HG02623 (cell line): Measurements from ENCODE around the gene SLC41A3.
"Not testable (repeated sequence)": the region's sequence is repeated elsewhere in the genome, so short reads cannot be mapped to it uniquely, and the experiment has no call there.

Experiments
- ATAC-seq: cut with Tn5 transposase; IDR thresholded peaks from one replicate; pipeline ENCODE4 v1.9.1; 2021; ENCODE audit warnings: moderate library complexity; ENCODE audit not compliant: unreplicated experiment

Gene SLC41A3

DNA sequence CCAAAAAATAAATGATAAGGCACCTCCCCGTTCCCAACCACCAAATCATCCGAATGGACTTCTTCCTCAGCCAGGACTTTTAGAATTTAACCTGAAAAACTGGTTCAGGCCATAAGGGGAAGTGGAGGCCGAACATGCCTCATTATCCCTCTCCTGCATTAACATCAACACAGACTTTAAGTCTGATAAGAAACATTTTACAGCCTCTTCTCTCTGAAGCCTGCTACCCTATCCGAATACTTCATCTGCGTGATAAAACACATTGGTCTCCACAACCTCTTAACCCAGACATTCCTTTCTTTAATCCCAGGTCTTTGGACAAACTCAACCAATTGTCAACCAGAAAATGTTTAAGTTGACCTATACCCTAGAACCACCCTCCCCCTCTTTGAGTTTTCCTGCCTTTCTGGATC, 850 bp upstream of the SLC41A3 start:
- no peak for ATAC-seq

DNA sequence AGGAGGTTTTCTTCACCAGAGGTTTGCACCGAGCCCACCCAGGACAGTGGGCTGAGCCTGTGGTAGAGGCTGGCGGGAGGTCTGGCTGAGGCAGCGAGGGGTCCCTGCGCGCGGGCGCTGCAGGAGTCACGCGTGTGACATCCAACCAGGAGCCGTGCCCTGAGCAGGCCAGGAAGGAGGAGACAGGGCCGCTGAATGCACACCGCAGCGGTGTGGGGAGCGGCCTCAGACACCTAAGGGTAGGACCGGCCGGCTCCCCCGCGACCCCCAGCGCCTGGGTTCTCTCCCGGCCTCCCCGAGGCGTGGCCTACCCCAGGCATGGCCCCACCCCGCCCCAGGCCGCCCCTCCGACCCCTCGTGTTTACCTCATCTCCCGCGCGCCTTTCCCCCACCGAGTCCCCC, 412 bp downstream of the SLC41A3 start:
- ATAC-seq = peak; percentile 27

DNA sequence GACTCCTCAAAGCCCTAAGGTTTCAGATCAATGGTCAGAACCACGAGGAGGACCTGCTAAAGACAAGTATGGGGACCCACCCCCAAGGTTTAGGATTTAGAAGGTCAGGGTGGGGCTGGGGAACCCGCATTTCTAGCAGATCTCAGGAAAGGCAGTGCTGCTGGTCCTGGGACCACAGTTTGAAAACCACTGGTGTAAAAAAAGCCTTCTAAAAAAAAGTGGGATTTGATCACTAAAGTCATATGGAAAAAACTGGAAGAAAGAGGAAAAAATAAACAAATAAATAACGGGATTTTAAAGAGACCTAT, 832 bp downstream of the SLC41A3 start:
- ATAC-seq = no peak

- ATAC-seq = no peak
These were observed 1.4 kb downstream of the SLC41A3 start for GRCh38 chr3:126082362-126083137.

DNA sequence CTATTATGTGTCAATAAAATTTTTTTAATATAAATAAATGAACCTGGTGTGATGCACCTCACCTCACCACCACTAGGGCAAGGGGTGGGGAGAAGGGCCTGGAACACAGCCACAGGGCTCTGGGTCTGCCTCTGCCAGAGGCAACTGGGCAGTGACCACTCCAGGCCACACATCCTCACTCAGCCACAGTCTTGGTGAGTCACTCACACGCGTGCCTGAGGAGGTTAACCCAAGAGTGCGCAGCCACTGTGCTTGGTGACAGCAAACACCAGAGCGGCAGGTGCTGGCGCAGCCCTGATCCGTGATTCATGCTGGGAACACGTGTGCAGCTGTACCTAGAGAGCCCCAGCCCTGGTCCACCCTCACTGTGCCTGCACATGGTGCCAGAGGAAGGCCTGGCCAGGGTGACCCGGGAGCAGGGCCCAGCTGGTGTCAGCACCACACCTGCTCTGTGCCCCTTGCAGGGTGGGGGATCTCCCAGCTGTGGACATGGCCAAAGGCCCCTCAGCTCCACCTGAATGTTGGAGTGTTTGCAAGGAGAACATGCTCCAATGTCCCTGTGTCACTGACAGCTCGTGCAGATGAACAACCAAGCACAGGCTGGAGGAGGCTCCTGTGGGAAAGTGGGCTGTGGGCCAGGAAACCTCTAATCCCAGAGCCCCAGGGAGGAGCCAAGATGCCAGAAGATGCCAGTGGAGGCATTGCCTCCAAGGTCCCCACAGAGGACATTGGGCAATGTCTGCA, 2.1 kb downstream of the SLC41A3 start:
- ATAC-seq = no peak

- no peak for ATAC-seq
These were observed 3.0 kb downstream of the SLC41A3 start for GRCh38 chr3:126080970-126081369.

DNA sequence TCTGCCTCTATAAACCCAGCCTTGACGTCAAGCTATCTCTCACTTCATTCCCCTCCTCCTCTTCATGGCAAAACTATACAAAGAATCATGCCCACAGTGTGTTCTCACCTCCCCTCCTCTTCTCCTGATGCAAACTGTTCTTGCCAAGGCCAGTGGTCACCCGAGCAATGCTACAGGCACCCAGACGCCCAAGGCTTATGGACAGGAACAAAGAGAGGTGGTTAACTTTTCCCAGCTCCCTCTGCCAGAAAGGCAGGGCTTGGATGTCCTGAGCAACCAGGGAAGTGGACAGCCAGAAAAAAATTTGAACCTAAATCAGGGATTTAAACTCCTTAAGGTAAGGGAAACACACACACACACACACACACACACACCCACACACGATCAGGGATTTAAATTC, 5.1 kb downstream of the SLC41A3 start:
- ATAC-seq = no peak

- ATAC-seq = no peak
These were observed 6.2 kb downstream of the SLC41A3 start for GRCh38 chr3:126077754-126078153.

DNA sequence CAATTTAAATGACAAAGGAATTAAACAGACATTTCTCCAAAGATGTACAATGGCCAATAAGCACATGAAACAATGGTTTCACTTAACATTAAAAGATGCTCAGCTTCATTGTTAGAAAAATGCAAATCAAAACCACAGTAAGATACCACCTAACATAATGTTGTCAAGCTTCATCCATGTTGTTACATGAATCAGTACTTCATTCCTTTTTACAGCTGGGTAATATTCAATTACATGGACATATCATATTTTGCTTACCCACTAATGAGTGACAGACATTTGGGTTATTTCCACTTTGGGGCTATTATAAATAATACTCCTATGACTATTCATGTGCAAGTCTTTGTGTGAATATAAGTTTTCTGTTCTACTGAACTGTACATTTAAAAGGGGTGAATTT, 7.8 kb downstream of the SLC41A3 start:
- no peak for ATAC-seq

DNA sequence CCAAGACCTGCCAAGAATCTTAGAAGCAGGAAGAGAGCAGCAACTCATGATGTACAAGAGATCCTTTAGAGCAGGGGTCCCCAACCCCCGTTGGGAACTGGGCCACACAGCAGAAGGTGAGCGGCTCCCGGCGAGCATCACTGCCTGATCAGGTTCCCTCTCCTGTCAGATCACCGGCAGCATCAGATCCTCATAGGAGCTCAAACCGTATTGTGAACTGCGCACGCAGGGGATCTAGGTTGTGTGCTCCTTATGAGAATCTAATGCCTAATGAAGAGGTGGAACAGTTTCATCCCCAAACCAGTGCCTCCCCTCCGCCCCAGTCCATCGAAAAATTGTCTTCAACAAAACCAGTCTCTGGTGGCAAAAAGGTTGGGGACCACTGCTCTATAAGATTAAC, 13.8 kb downstream of the SLC41A3 start:
- ATAC-seq = no peak

DNA sequence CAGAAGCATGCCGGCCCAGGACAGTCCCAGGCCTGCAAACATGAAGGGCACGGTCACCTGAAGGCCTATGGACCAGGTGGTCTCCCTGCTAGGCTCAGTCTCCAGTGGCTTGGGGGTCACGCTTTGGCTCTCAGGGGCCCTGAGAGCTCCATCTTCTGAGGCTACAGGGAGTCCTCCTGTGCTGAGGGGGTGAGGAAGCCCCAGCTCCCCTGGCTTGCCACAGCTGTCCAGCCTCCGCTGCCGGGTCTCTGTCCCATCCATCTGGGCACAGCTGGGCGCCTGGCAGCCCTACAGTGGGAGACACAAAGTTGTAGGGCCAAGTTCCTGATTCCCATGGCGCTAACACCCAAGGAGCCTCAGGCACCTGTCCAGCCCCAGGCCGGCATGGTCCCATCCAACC, 16.0 kb downstream of the SLC41A3 start:
- ATAC-seq = no peak

DNA sequence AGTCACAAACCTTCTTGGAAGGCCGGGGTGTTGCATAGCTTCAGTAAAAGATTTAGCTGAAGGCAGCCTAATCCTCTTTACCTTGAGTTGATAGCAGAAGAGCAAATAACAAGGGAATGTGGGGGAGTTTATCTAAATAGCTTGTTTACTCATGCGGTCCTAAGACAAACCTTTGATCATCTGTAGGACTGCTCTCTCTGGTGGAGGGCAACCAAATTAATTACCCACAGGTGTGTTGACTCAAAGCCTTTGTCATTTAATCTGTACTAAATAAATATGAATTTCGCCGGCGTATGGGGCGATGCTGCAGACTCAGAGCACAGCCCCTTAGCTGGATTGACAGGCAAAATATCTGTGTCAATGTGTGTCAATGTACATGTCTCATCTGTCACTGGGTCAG, 17.2 kb downstream of the SLC41A3 start:
- ATAC-seq = not testable (repeated sequence)

DNA sequence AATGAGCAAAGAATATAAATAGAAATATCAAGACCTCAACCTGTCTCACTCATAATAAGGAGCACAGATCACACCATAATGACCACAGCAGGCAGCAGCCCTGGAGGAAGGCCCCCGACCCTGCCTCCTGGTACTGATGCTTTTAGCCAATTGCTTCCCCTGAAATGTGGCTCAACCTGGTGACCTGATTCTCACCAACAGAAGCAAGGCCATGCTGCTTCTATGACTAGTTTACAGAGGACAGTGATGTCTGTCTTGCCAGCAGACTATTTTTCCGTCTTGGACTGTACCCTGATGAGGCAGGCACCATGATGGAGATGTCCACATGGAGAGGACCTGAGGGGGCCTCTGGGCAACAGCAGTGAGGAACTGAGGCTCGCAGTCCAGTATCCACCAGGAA, 18.0 kb downstream of the SLC41A3 start:
- ATAC-seq = no peak

DNA sequence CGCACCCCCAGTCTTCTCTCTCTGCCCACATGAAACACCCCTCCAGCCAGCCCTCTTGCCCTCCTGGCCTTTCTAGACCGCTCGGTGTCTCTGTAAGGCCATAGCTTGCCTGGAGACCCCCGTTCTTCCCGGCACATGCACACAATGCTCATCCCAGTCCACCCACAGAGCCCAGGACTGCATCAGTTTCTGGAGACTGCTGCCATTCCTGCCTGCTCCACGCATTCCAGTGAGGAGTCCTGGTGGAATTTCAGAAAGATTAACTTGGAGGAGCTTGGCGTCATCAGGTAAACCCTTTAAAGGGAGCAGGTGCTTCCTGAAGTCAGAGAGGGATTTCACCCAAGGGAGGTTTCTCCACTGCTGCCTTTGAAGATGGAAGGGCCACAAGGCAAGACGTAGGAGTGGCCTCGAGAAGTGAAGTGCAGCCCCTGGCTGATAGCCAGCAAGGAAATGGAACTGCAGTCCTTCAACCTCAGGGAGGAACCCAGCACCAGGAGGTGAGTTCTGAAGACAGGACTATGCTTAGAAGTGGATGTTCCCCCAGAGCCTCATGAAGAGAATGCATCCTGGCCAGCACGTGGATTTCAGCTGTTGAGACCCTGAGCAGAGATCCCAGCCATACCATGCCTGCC, 19.2 kb downstream of the SLC41A3 start:
- no peak for ATAC-seq

- ATAC-seq = no peak
These were observed 20.5 kb downstream of the SLC41A3 start for GRCh38 chr3:126063358-126063965.

DNA sequence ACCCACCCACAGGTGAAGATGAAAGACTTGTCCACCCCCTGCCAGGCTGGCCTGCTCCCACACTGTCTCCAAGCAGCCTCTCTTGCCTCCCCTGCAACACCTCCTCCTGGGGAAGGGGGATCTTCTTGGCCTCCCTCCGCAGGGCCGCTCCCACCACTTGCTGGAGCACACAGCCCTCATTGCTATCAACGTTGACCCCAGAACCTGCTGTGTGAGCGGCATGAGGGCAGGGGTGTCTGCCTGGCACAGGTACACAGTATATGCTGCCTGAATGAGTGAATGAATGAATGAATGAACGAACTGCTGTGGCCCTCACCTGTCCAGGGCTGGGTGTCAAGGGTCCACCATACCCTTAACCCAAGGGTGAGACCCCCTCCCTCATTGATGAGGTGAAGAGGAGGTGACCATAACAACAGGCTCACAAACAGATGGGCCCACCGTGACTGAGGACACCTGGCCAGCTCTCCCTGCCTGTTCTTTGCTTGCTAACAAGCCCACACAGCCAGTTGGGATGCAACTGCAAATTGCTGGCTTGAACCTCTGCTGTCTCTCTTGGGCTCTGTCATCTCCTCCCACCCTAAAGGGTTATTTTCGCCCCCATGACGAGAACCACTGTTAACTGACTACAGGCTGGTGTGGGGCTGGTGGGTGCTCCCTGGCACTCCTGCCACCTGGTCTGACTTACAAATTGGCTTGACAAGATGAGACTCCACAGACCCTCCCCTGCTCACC, 22.5 kb downstream of the SLC41A3 start:
- no peak for ATAC-seq

GRCh38 chr3:126060613-126061145, 23.2 kb downstream of the SLC41A3 start:
- no peak for ATAC-seq

DNA sequence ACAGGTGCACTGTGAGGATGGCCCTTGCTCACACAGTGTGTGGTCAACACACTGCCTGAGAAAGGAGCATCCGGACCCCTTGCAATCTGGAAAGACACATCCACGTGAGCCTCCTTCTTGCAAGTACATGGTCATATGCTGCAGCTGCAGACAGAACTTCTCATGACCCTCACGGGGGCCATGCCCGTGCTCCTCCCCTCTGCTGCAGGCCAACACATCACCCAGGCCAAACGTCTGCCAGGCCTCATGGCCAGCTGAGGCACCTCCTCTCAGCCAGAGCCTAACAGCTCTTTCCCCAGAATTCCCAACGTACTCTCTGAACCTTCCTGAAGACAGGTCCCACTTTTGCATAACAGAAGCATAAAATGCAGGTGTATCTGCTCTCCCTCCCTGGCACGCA, 25.3 kb downstream of the SLC41A3 start:
- no peak for ATAC-seq

- no peak for ATAC-seq
These were observed 26.0 kb downstream of the SLC41A3 start for GRCh38 chr3:126057936-126058335.

- ATAC-seq = no peak
These were observed 26.5 kb downstream of the SLC41A3 start for GRCh38 chr3:126057501-126057819.
